Fibroblast of lung (primary cell): ENCODE results near the gene SPRR3.

ENCODE experiments used
- EZH2 ChIP-seq: IDR thresholded peaks from 2 replicates; pipeline ENCODE4 v1.5.1; 2012; ENCODE audit warnings: low read length, control low read depth, mild to moderate bottlenecking; ENCODE audit errors: missing control alignments
- TF ChIP-seq, protein P1 (sequence below), 2 donors: IDR thresholded peaks in 1 of 2; conservative IDR thresholded peaks in 1 of 2; 1 replicate in 1 of 2; 2 replicates in 1 of 2; pipeline ENCODE4 v1.5.1; 2011 to 2012; ENCODE audit warnings: low read length in 2 of 2, control low read depth in 1 of 2, inconsistent platforms in 1 of 2, low read depth in 1 of 2, mild to moderate bottlenecking in 1 of 2

DNA sequence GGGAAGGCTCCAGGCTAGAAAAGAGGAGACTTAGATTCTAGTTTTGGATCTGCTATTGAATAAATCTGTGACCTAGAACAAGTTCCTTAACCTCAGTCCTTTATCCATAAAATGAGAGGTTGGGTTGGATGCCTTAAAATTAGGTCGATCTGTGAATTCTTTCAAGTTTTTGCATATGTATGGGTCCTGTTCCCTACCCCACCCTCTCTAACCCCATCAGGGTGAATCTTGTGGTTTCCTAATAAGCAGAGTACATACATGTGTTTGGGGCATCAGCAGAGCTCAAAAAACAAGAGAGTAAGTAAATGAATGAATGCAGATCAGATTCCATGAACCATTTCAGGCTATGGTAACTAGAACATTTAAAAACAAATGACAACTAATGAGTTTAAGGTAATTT is 24.9 kb upstream of the SPRR3 start:
- TF ChIP-seq, protein P1, sequence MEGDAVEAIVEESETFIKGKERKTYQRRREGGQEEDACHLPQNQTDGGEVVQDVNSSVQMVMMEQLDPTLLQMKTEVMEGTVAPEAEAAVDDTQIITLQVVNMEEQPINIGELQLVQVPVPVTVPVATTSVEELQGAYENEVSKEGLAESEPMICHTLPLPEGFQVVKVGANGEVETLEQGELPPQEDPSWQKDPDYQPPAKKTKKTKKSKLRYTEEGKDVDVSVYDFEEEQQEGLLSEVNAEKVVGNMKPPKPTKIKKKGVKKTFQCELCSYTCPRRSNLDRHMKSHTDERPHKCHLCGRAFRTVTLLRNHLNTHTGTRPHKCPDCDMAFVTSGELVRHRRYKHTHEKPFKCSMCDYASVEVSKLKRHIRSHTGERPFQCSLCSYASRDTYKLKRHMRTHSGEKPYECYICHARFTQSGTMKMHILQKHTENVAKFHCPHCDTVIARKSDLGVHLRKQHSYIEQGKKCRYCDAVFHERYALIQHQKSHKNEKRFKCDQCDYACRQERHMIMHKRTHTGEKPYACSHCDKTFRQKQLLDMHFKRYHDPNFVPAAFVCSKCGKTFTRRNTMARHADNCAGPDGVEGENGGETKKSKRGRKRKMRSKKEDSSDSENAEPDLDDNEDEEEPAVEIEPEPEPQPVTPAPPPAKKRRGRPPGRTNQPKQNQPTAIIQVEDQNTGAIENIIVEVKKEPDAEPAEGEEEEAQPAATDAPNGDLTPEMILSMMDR (conservative IDR thresholded peaks at IDR 0.05 in 1 of 2, IDR thresholded peaks at IDR 0.05 in 1 of 2; ENCODE audit: low read depth in 1 of 2, low read length in 2 of 2), result no peak
- TF ChIP-seq EZH2, result no peak
